Measurements from ENCODE around the gene DFFB. TPM values are rescaled to one million over a fixed set of nuclear protein-coding genes. Genes with fewer than 3 reads are reported as not detected.
A peak's percentile ranks its signal among the peaks of the same experiment; 100 is the strongest.

DFFB gene
- total and polyA plus RNA-seq, 9 of the 15 experiments (the other 6 are each of a cell fraction or from before 2014, with no cell fraction given) = 2.3 to 15.8 (median 11.5) TPM

GRCh38 chr1:3881193-3881480 is 23.9 kb downstream of the DFFB start:
- H3K27me3 ChIP-seq (ENCODE audit: control insufficient read depth in 2 of 2, insufficient read depth in 2 of 2, low read length in 2 of 2) = no peaks in the 10 kb centered on the region
- peaks cover 4% of the 10 kb centered on the region for H3K9me3 ChIP-seq (replicated peaks; ENCODE audit: control insufficient read depth, insufficient read depth, low read depth, low read length)
- no peaks in the 10 kb centered on the region for H3K9me1 ChIP-seq (ENCODE audit: control insufficient read depth, insufficient read depth, low read length)
- H3K9ac ChIP-seq (ENCODE audit: insufficient read depth in 1 of 2, low read depth in 2 of 2, low read length in 2 of 2) = peak overlapping the region in 1 of 2 experiments; percentile 80; a peak in 2 of 4 replicates
- 50% methylated on average over 5 of the region's 5 CpGs for WGBS (ENCODE audit: insufficient coverage, low coverage, missing lambda C conversion rate)
- H3K36me3 ChIP-seq (ENCODE audit: control insufficient read depth, insufficient read depth, low read length) = peaks cover 44% of the 10 kb centered on the region
- H3K27ac ChIP-seq (ENCODE audit: extremely low read depth, low read depth, low read length) = no peak overlapping the region
- no peaks in the 10 kb centered on the region for H3K79me2 ChIP-seq (ENCODE audit: control insufficient read depth, insufficient read depth, low read length)
- ATAC-seq = peak; percentile 54
- DNase-seq (ENCODE audit: extremely low read depth in 1 of 4, low spot score in 3 of 4) = peak in 1 of 4 experiments; percentile 23
- H3K4me2 ChIP-seq (ENCODE audit: insufficient read depth, low read length) = no peak overlapping the region
- intact Hi-C loops (cut with micrococcal nuclease) = no loop called here
- CTCF ChIA-PET (ENCODE audit: low intra/inter-chr PET ratio) = no interaction called here
- H4K20me1 ChIP-seq (replicated peaks; ENCODE audit: control insufficient read depth, insufficient read depth, low read length) = 0 out of 2 replicates have a peak, but pooled peaks cover 3% of the 10 kb centered on the region
- H3K4me3 ChIP-seq = no peak overlapping the region
- FAIRE-seq = no peak
- no TSS peak for BruUV-seq (replicated peaks)
- in situ Hi-C loops (cut with MboI) = no loop called here
- H3K4me1 ChIP-seq (replicated peaks in 1 of 2; ENCODE audit: control insufficient read depth in 2 of 2, insufficient read depth in 2 of 2, low read length in 2 of 2) = peaks cover 0 to 18% of the 10 kb centered on the region in 2 experiments; a peak in 3 of 5 replicates
- no peak overlapping the region for H2AFZ ChIP-seq (ENCODE audit: low read depth, low read length)
- POLR2A ChIA-PET = interaction anchor here (1.4 kb wide), 1 partner anchor 19 kb away, joined by 8 read pairs; the partner anchor contains the start of gene C1orf174
- no peak for TF ChIP-seq POLR2A (conservative IDR thresholded peaks at IDR 0.05)
- TF ChIP-seq SIN3A (IDR thresholded peaks at IDR 0.05; ENCODE audit: borderline replicate concordance in 2 of 2, control insufficient read depth in 1 of 2, low read depth in 2 of 2, low read length in 2 of 2) = no peak
- TF ChIP-seq RNF219 (CRISPR knock-in tag; IDR thresholded peaks at IDR 0.05) = no peak
- no peak for TF ChIP-seq HMG20A (CRISPR knock-in tag; conservative IDR thresholded peaks at IDR 0.05)
- no peak for TF ChIP-seq AFF4 (CRISPR knock-in tag; IDR thresholded peaks at IDR 0.05)
- TF ChIP-seq HMBOX1 (IDR thresholded peaks at IDR 0.05) = no peak
- no peak for TF ChIP-seq STAT6 (CRISPR knock-in tag; IDR thresholded peaks at IDR 0.05)
- no peak for TF ChIP-seq RCOR1 (IDR thresholded peaks at IDR 0.05; ENCODE audit: borderline replicate concordance in 1 of 2, low read depth in 2 of 2, low read length in 2 of 2)
- no peak for TF ChIP-seq SMARCB1 (IDR thresholded peaks at IDR 0.05; ENCODE audit: insufficient read length, low read depth)
- no peak for TF ChIP-seq NCOA4 (IDR thresholded peaks at IDR 0.05; ENCODE audit: partially characterized antibody)

Data from K562 (cell line).